Measurements from ENCODE around the gene ITSN1.
A peak's percentile ranks its signal among the peaks of the same experiment; 100 is the strongest.

The ITSN1 gene

GRCh38 chr21:33869873-33870272 is 227.6 kb downstream of the ITSN1 start:
- no peak for DNase-seq

- DNase-seq, result no peak
Measured at GRCh38 chr21:33870768-33871167, 228.5 kb downstream of the ITSN1 start.

- DNase-seq, result no peak
Measured at GRCh38 chr21:33871171-33871570, 228.9 kb downstream of the ITSN1 start.

- DNase-seq, result no peak
Measured at GRCh38 chr21:33872881-33873515, 230.7 kb downstream of the ITSN1 start.

- DNase-seq, result no peak
Measured at GRCh38 chr21:33874161-33874560, 231.9 kb downstream of the ITSN1 start.

GRCh38 chr21:33875026-33875695 is 232.9 kb downstream of the ITSN1 start:
- DNase-seq, result no peak

- DNase-seq, result no peak
Measured at GRCh38 chr21:33878824-33879223, 236.5 kb downstream of the ITSN1 start.

GRCh38 chr21:33880626-33881025 is 238.3 kb downstream of the ITSN1 start:
- no peak for DNase-seq

GRCh38 chr21:33881689-33882440 is 239.6 kb downstream of the ITSN1 start:
- no peak for DNase-seq

GRCh38 chr21:33883118-33883517 is 240.8 kb downstream of the ITSN1 start:
- DNase-seq, result no peak

GRCh38 chr21:33884376-33885171 is 242.3 kb downstream of the ITSN1 start:
- no peak for DNase-seq

- DNase-seq, result no peak
Measured at GRCh38 chr21:33885172-33885514, 242.8 kb downstream of the ITSN1 start.

GRCh38 chr21:33886321-33886720 is 244.0 kb downstream of the ITSN1 start:
- DNase-seq, result no peak

- DNase-seq, result no peak
Measured at GRCh38 chr21:33890187-33890586, 247.9 kb downstream of the ITSN1 start.

- DNase-seq, result no peak
Measured at GRCh38 chr21:33892853-33893252, 250.6 kb downstream of the ITSN1 start.

GRCh38 chr21:33893917-33894316 is 251.6 kb downstream of the ITSN1 start:
- no peak for DNase-seq

GRCh38 chr21:33894736-33895288 is 252.5 kb downstream of the ITSN1 start:
- DNase-seq, result peak; percentile 93

GRCh38 chr21:33895356-33895755 is 253.1 kb downstream of the ITSN1 start:
- no peak for DNase-seq

GRCh38 chr21:33896691-33897090 is 254.4 kb downstream of the ITSN1 start:
- no peak for DNase-seq

- DNase-seq, result no peak
Measured at GRCh38 chr21:33897098-33897497, 254.8 kb downstream of the ITSN1 start.

- DNase-seq, result no peak
Measured at GRCh38 chr21:33897739-33898138, 255.4 kb downstream of the ITSN1 start.

- DNase-seq, result no peak
Measured at GRCh38 chr21:33898586-33898985, 256.3 kb downstream of the ITSN1 start.

- no peak for DNase-seq
Measured at GRCh38 chr21:33899199-33899598, 256.9 kb downstream of the ITSN1 start.

Measured in NCI-H1694 treated with DMSO at 0.1 percent for 48 hours (cell line).